Prostate gland (tissue), 2 donors: ENCODE measurements around the gene ZNF341. TPM values are rescaled to one million over a fixed set of nuclear protein-coding genes. Genes with fewer than 3 reads are reported as not detected.

Experiments
- DNase-seq: peaks from one replicate; pipeline ENCODE4 v3.0.0-alpha.2; 2019; ENCODE audit warnings: low spot score
- H3K27ac ChIP-seq, 2 donors: fragments of 200-600 bp; sonication (generic); 2 replicates each; pipeline ENCODE4 v1.5.1; 2017 to 2019
- H3K27me3 ChIP-seq: fragments of 200-600 bp; sonication (generic); replicated peaks from 2 replicates; pipeline ENCODE4 v1.5.1; 2019; ENCODE audit not compliant: insufficient read depth
- H3K36me3 ChIP-seq, 2 donors: fragments of 200-600 bp; sonication (generic); 1 replicate in 1 of 2; 2 replicates in 1 of 2; pipeline versions ENCODE4 v1.5.1 to v1.8.1; 2017 to 2019
- H3K4me1 ChIP-seq: fragments of 200-600 bp; sonication (generic); replicated peaks from 2 replicates; pipeline ENCODE4 v1.5.1; 2019
- H3K4me3 ChIP-seq, 2 donors: fragments of 200-600 bp; sonication (generic); 2 replicates each; pipeline ENCODE4 v1.5.1; 2017 to 2019
- H3K9me3 ChIP-seq: fragments of 200-600 bp; sonication (generic); 2 replicates; pipeline ENCODE4 v1.5.1; 2017
- POLR2A ChIP-seq: fragments of 450-650 bp; IDR thresholded peaks from one replicate; pipeline ENCODE4 v1.6.1; 2016; ENCODE audit warnings: antibody characterized with exemption, mild to moderate bottlenecking
- POLR2AphosphoS5 ChIP-seq: sonication (generic); formaldehyde crosslinking; IDR thresholded peaks from one replicate; pipeline ENCODE4 v1.6.1; 2017; ENCODE audit warnings: antibody characterized with exemption
- WGBS: methylation state at CpG from one replicate; pipeline ENCODE4 v1.1.5; 2018; 5-methylcytosine and 5-hydroxymethylcytosine counted together
- intact Hi-C: fragments of 100-400 bp; cut with DNase I; formaldehyde crosslinking; loops from one replicate; pipeline ENCODE4 v1.14.2; 2022
- total RNA-seq, 2 donors: library from RNA; depleted of rRNA; stranded (reverse); fragments of >200 nt; gene quantifications; one replicate each; pipeline ENCODE4 v1.1.0, GENCODE V29; 2016
- TF ChIP-seq, protein P1 (sequence below), 4 experiments: fragments of 200-600 bp in 2 of 4; fragments of 450-650 bp in 2 of 4; sonication (generic) in 2 of 4; IDR thresholded peaks; 1 replicate in 3 of 4; 2 replicates in 1 of 4; pipeline ENCODE4 v1.5.1; 2016 to 2019; ENCODE audit warnings: antibody characterized with exemption in 4 of 4, mild to moderate bottlenecking in 2 of 4, moderate library complexity in 2 of 4

Gene ZNF341
- total RNA-seq, 2 donors from 2014 or later = 2.8 to 7.0 TPM

DNA sequence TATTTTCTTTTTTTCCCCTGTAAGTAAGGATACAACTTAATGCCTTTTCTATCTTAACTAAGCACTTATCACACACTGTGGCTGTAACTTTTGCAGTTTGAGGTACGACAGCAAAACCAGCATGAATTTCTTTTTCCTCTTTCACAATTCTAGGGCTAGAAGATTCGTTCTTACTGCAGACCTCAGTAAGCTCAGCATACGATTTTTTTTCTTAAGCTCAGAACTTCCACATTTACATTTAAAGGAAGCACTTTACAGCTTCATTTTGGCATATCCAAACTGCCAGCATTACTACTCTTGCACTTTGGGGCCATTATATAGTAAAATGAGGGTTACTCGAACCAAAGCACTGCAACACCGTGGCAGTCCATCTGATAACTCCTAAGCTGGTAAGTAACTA, 78.5 kb downstream of the ZNF341 start:
- Histone ChIP-seq H3K4me3 (no peak overlapping the region), H3K27ac (no peak overlapping the region), H3K36me3 (no peaks in the 10 kb centered on the region), H3K27me3 (no peaks in the 10 kb centered on the region), H3K9me3 (no peaks in the 10 kb centered on the region), H3K4me1 (no peaks in the 10 kb centered on the region)
- DNase-seq = no peak
- WGBS = 66% methylated on average over 5 of the region's 5 CpGs
- intact Hi-C loops = loop anchor here (2.0 to 5.0 kb wide), 2 partner anchors 78 to 185 kb away; partner anchors contain the start of gene ZNF341
- TF ChIP-seq POLR2A = no peak
- TF ChIP-seq POLR2AphosphoS5 = no peak
- TF ChIP-seq, protein P1, sequence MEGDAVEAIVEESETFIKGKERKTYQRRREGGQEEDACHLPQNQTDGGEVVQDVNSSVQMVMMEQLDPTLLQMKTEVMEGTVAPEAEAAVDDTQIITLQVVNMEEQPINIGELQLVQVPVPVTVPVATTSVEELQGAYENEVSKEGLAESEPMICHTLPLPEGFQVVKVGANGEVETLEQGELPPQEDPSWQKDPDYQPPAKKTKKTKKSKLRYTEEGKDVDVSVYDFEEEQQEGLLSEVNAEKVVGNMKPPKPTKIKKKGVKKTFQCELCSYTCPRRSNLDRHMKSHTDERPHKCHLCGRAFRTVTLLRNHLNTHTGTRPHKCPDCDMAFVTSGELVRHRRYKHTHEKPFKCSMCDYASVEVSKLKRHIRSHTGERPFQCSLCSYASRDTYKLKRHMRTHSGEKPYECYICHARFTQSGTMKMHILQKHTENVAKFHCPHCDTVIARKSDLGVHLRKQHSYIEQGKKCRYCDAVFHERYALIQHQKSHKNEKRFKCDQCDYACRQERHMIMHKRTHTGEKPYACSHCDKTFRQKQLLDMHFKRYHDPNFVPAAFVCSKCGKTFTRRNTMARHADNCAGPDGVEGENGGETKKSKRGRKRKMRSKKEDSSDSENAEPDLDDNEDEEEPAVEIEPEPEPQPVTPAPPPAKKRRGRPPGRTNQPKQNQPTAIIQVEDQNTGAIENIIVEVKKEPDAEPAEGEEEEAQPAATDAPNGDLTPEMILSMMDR (IDR thresholded peaks at IDR 0.05) = no peak

DNA sequence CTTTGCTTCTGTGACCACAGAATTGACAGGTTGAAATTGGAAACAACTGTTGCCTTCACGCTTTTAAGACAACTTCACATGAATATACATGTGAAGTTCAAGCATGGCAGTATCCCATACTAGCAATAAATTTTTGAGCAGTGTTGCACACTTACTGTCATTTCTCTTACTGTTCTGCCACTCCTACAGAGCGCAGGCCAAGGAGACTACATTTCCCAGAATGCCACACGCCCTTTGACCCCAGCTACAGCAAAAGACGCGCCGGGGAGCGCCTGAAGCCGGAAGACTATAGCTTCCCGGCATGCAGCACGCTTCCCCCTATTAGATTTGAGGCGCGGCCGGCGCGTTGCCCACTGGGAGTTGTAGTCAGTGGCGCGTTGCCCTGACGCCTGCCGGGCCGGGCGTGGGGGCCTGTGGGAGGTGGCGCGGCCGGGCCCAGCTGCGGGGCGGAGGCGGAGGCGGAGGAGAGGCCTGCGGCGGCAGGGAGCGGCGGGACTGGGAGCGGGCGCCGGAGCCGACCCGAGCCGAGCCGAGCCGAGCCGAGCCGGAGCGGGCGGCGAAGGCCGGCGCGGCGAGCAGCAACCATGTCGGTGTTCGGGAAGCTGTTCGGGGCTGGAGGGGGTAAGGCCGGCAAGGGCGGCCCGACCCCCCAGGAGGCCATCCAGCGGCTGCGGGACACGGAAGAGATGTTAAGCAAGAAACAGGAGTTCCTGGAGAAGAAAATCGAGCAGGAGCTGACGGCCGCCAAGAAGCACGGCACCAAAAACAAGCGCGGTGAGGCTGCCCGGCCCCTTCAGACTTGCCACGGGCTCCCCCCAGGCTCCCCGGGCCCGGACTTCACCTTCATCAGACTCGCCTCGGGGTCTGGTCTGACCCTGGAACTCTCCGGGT, 79.3 kb downstream of the ZNF341 start, which contains the start of gene CHMP4B:
CHMP4B (plus strand) TSS at position 464 of the 891 bp plus-strand sequence; CDS start at position 585, 121 bp downstream.
- Histone ChIP-seq H3K27me3 (no peaks in the 10 kb centered on the region), H3K4me3 (peak within 1 kb of the TSS; percentile 78 to 96), H3K36me3 (no peaks in the 10 kb centered on the region), H3K27ac (peak within 1 kb of the TSS; percentile 78 to 94), H3K4me1 (no peaks in the 10 kb centered on the region), H3K9me3 (no peaks in the 10 kb centered on the region)
- peak; percentile 99 for DNase-seq
- under 1% methylated on average over 48 of the region's 71 CpGs for WGBS
- TF ChIP-seq POLR2AphosphoS5 = peak; percentile 99
- TF ChIP-seq POLR2A = peak; percentile 87
- TF ChIP-seq, protein P1 (IDR thresholded peaks at IDR 0.05) = peak in 1 of 4 experiments; percentile 37
- intact Hi-C loops = loop anchor here (2.0 to 5.0 kb wide), 2 partner anchors 79 to 184 kb away; partner anchors contain the start of gene ZNF341

DNA sequence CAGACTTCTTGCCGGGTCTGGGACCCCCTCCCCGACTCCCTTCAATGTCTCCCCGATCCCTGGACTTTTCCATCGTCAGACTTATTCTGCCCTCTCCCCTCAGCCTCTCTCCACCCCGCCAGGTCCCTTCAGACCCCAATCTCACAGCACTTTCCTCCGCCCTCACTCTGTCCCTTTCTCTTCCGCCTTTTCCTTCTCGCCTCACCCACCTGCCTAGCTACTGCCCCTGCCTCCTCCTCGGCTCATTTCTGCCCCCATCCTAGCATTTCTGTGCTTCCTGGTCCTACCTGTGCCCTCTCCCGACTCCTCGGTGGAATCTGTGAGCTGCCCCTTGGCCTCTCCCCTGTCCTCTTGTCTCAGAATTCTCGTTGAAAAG, 80.0 kb downstream of the ZNF341 start:
- under 1% methylated on average over 12 of the region's 12 CpGs for WGBS
- no peak for DNase-seq
- Histone ChIP-seq H3K27me3 (no peaks in the 10 kb centered on the region), H3K36me3 (no peaks in the 10 kb centered on the region), H3K4me3 (peak overlapping the region; percentile 78 to 96), H3K27ac (peak overlapping the region; percentile 78 to 94), H3K9me3 (no peaks in the 10 kb centered on the region), H3K4me1 (no peaks in the 10 kb centered on the region)
- intact Hi-C loops = loop anchor here (2.0 to 5.0 kb wide), 2 partner anchors 79 to 183 kb away; partner anchors contain the start of gene ZNF341
- TF ChIP-seq, protein P1 (IDR thresholded peaks at IDR 0.05) = no peak
- no peak for TF ChIP-seq POLR2AphosphoS5
- TF ChIP-seq POLR2A = no peak

DNA sequence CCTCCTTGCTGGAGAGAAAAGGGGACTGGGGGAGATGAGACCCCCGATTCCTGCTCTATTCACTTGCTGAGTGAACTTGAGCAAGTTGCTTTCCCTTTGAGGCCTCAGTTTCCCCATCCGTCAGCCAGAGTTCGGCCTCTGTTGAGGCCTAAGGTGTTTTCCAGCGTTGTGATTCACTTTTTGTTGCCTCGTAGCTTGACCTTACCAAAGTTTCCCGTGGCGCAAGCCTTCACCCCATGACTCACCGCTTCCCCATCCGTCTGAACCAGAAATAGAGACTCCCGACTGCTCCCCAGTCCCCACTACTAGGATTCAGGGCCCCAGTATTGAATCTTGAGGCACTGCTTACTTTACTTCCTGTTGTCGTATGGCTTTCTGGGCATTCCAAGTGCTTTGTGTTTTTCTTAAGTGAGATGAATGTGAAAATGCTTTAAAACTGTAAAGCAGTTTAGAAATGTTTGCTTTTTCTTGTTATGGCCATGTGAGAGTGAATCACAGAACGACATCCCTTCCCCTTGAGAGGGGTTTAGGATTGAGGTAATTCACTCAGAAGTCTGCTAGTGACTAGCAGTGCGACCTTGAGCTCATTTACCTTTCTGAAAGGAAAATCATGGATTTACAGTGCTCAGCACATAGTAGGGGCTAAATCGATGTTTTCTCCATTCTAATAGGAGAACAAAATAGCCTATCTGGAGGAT, 80.5 kb downstream of the ZNF341 start:
- peak; percentile 39 for DNase-seq
- Histone ChIP-seq H3K36me3 (no peaks in the 10 kb centered on the region), H3K27ac (peak overlapping the region; percentile 78 to 94), H3K4me3 (peak overlapping the region; percentile 78 to 96), H3K27me3 (no peaks in the 10 kb centered on the region), H3K4me1 (no peaks in the 10 kb centered on the region), H3K9me3 (no peaks in the 10 kb centered on the region)
- intact Hi-C loops = loop anchor here (5.0 kb wide), 1 partner anchor 80 kb away; the partner anchor contains the start of gene ZNF341
- peak; percentile 40 for TF ChIP-seq POLR2AphosphoS5
- TF ChIP-seq, protein P1 (IDR thresholded peaks at IDR 0.05) = no peak
- WGBS = 5% methylated on average over 14 of the region's 14 CpGs
